GDM1 (cell line): ENCODE results near the gene PRKCE.

ENCODE experiments used
- DNase-seq: peaks from one replicate; lab custom pipeline; 2025; lab: John Stamatoyannopoulos, UW

Gene PRKCE

DNA sequence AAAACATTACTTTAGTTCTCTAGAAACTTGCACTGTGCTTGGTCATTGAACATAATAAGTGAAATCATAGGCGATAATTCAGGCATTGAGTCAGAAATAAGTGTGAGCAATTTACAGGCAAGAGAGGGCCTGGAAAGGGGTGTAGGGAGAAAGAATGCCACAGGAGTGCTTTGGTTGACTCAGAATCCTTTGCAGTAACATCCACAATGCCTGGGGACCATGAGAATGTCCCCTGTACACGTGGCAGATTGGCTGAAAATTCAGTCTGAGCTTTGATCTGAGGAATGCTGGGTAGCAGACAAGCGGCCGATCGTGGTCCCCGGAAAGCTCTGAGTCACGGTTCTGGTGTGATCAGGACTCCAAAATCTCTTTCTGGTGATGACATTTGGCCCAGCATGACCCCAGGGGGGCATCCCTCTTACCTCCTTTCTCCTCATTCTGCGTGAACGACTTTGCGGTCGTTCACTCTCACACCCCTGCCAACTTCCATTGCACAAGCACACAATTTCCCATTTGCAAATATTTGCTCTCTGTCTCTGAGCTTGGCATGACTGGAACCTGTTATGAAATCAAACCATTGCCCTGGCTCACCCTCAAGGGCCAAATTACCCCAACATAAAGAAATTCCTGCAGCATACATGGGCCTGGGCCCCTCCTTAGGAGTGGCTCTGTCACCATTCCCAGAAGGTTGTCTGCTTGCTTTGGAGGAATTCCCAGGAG lies 340.7 kb downstream of the PRKCE start:
- DNase-seq: no peak

DNA sequence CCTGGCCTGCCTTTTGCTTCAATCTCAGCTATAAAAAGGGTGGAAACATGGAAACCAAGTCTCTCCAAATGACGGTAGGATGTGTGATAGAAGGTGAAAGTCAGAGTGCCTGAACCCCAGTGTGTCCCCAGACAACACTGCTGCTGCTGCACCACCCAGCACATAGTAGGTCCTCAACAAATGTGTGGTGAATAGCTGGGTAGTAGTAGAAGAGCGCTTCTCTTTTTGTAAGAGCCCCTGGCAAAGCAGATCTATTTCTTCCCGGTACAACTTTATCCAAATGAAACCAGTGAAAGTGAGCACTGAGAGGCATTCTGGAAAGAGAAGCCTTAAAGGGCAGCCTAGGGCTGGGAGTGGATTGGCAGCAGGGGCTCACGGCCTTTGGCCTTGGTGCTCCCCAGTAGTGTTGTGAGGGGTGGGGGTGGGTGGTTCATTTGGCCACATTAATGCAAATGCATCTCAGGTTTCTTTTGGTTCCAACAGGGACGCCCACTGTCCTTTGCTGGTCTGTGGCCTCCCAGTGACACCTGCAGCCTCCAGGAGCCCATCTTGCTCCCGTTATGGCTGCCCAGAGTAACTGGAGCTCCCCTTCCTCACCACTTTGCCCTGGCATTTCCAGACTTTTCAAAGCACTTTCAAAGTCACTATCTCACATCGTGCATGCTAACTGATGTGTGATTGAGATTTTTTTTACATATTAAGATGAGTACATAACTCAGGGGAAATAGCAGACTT lies 341.4 kb downstream of the PRKCE start:
- no peak for DNase-seq

DNA sequence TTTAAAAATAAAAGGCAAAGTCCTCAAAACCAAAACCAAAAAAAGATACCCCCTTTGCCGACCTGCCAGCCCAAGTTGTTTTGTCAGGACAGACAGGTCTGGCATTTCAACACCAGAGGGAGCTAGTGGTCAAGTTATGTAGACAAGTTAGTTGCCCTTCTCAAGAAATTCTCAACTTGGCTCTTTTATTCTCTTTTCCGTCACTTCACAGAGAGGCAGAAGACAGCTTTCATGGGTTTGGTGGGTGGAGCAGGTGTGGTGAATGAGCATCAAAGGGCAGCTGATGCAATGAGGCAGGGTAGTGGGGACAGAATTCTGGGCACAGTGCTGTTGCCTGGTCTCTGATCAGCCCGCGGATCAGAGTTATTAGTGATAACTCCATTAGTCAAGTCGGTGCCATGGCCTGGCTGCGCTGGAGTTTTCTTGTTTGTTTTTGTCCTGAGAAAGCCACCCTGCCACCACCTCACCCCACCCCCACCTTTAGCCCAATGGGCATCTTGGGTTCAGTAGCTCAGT lies 342.1 kb downstream of the PRKCE start:
- peak; percentile 49 for DNase-seq

DNA sequence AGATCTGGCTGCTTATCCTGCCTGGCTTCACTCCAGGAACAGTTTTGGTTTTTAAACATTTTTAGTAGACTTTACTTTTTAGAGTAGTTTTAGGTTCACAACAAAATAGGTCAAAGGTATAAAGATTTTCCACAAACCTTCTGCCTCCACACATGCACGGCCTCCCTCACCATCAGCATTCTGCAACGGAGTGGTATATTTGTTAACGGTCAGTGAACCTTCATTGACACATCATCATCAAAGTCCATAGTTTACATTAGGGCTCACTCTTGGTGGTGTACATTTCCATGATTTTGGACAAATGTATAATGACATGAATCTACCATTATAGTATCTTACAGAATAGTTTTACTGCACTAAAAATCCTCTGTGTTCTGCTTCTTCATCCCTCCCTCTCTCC lies 342.6 kb downstream of the PRKCE start:
- no peak for DNase-seq

DNA sequence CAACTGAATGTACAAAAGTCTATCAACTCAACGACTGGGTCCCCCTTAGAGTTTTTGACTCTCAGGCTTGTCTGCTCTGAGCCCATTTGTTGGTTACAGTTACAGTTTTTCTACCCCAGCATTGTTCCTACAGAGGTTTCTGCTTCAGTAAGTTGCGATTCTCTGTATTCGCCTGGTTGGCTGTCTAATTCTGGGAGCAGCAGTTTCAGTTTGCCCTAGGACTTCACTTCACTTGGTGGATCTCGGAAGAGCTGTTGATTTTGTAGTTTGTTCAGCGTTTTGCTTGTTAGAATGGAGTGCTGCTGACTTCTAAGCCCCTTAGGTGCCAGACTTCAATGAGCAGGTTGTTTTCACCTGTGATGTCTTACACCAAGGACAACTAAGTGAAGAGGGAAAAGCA lies 349.2 kb downstream of the PRKCE start:
- DNase-seq: no peak

DNA sequence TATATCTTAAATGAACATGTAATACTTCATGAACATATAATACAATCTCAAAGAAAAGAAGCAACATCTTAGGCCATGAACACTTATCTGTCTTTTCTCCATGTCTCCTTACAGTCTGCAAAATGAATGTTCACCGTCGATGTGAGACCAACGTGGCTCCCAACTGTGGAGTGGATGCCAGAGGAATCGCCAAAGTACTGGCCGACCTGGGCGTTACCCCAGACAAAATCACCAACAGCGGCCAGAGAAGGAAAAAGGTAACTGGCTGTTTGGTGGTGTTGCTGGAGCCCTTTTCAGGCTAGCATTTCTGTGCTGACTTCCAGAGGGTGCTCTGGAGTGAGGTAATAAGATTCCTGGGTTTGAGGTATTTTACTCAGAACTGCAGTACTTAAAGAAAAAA lies 349.8 kb downstream of the PRKCE start:
- no peak for DNase-seq

DNA sequence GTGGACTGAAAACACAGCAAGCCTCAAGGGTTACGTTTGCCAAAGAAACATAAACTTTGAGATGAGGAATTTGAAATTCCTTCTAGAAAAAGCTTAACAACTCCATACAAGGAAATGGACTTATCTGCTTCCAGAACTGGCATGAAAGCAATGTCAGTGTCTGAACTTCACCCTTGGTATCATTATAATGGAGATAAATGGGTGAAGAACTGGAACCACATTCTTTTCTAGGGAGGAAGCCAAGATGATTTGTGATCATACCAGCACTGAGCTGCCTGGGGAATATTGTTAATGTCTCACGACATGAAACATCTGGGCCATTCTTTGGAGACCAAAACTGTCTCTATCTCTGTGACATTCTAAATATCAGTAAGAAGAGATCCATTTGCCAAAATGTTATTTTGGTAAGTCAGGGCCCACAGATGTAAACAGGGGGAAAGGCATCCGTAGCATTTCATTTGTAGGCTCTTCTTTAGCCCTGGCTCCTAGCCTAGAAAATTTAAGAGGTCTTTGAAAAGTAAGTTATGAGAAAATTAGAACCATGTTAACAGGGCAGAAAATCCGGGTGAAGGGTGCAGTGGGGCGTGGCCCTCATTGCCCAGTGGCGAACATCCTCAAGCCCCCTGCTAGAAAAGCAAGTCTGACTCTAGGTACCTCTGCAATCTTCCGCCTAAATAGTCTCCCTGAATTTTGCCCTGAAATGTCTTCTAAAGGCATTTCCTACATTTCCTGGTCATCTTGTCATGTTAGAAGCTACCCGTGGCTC lies 350.4 kb downstream of the PRKCE start:
- no peak for DNase-seq

DNA sequence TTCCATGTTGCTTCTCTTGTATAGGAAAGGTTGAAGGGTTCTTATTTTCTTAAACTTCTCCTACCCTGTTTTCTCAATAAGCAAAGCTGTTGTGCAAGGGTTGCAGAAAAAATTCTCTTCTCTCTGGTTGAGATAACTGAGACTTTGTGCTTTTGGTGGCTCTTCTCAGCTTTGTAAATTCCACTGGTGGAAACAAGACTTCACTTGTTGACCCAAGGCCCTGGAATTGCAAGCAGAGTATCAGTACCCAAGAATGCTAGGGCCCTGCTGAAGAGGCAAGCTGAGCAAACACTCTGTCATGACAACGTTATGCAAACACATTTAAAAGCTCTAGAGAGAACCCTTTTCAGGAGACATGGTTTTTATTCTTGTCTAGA lies 351.0 kb downstream of the PRKCE start:
- no peak for DNase-seq

DNA sequence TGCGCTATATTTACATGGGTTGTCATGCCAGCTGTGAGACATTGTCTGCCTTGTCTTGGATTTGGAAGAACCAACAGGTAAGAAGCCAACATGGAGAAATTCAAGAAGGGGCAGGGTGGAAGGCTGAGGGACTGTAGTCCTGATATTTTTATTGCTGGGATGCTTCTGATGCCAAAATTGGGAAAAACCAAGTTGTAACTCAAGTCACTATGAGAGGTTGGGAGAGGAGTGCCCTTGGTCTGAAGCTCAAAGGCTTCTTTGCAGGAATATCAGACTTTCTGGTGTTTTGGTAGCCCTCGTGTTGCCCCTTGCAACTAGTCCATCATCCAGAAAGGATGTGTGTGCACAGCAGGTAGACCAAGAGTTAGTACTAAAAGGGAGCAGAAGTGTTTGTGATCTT lies 351.5 kb downstream of the PRKCE start:
- no peak for DNase-seq

DNA sequence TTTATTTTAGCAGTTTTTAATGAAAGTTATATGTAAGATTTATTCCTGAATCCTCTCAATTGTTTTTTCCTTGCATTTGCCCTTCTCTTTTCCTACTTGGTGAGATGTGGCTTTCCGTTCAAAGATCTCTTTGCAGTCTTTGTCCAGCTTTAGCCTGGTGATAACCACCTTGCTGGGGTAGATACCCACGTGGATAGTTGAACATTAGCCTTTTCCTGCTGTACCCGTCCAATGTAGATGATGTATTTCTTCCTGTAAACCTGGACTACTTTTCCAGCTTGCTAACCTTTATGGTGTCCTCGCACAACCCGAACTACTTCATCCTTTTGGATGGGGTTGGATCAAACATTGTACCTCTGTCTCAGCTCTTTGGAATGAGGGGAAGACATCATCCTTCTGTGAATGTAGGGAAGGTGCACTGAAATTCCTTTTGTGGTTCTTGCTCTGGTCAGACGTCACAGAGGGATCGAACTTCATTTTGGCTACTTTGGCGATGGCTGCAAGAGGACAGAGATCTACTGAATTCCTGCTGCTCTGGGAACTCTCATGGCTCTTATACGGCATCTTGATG lies 352.5 kb downstream of the PRKCE start:
- DNase-seq: no peak

DNA sequence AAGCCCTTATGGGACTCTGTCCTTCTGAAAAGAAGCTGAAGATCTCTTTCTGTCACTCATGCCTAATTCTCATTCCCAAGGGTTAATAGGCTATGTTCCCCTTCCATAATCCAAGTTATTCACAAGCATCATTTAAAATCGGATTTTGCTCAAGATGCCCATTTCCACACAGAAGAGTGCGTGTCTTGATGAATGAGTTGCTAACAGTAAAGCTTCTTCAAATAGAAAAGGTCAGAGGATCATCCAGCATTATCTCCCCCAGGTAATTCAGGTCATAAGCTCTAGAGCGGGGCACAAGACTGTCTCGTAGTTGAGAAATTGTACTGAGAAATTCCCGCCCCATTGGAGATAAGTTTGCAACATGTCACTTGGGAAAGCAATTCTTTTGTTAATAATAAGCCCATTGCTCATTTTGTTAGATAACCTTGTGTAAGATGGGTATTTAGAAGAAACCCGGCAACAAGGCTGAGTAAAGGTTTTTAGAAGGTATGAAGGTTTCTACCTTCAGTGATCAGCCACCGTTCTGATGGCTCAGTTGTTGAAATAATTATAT lies 355.1 kb downstream of the PRKCE start:
- no peak for DNase-seq

DNA sequence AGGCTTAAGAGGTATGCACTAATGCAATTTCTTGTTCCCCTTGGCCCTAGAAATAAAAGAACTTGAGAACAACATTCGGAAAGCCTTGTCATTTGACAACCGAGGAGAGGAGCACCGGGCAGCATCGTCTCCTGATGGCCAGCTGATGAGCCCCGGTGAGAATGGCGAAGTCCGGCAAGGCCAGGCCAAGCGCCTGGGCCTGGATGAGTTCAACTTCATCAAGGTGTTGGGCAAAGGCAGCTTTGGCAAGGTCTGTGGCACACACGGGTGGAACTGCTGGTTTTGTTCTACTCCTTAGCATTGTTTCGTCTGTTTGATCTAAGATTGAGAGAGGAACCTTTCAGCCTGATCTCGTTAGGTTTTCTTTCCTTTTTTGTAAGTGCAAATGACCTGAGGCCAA lies 355.9 kb downstream of the PRKCE start:
- DNase-seq: no peak

DNA sequence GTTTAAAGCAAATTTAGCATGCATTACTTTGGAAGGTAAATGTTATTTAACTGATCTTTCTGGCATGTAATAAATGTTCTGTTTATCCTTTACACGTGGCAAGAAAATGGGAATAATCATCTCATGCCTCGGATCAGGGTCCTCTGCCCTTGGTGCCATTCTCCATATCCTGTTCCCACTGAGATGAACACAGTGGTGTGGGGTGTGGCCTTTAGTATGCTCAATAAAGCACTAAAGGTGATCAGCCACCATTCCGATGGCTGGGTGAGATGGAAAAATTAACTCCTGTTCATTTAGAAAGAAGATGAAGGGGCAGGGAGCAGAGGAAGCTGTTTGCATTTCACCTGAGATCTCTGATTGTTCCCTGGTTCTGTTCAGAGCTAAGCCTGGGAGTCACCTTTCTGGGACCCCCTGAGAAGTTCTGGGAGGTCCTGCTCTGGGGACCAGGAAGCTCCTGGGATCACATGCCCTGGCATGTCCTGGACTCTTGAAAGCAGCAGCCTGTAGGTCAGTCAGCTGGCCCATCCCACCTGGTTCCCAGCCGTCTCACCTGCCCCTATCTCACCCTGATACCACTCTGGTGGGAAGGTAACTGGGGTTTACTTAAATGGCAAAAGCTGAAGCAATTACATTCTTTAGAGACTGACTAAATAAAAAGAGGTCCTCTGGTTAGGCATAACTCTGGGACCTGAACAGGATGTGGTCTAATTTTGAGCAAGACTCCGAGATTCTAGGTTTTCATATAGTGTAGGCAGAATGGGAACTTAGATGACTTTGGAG lies 356.8 kb downstream of the PRKCE start:
- no peak for DNase-seq

DNA sequence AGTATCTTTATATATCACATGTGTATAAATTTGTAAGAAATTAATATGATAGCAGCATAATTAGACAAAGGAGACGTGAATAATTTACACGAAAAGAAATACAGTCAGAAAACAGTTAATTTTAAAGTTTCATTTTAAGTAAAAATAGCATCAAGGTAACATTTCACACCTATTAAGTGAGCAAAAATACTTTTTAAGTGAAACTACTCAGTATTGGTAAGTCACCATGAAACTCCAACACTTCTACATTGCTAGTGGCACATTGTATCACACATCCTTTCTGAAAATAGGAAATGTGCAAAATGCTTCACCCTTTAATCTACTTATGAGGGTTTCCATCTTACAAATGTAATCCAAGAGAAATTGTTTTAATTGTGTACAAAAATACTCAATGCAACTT lies 357.8 kb downstream of the PRKCE start:
- no peak for DNase-seq

DNA sequence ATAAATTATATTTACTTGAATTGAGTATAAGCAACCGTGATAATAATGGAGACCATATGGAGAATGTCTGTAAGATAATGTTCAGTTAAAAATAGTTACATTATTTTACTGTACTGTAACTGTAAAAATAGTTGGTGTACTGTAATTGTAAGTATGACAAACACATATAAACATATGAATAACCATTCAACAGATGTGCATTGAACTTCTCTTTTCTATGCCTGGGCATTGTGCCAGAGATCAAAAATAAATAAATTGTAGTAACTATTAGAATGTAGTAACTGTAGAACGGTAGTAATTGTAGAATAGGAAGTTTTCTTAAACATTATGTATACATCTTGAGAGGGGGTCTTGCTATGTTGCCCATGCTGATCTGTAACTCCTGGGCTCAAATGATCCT lies 358.3 kb downstream of the PRKCE start:
- no peak for DNase-seq

DNA sequence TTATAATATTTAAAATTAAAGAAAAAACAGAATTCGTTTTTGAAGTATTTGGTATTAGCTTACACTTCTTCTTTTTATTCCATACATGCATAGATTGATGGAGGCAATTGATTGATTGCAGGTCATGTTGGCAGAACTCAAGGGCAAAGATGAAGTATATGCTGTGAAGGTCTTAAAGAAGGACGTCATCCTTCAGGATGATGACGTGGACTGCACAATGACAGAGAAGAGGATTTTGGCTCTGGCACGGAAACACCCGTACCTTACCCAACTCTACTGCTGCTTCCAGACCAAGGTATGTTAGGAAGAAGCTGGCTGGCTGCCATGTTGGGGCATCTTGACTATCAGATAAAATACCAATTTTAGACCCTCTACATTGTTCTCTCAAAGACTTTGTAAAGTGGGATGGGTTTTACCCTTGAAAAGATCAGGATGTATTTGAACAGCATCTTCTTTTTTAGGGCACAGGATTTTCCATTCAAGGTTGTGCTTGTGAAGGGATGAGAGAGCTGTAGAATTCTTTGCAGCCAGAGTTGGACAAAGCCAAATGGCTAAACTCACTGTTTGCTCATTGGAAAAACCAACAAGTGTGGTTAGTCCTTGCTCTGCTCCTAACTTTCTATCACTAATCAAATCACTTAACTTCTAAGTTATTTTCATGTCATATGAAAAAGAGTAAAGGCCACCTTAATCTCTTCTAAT lies 358.9 kb downstream of the PRKCE start:
- DNase-seq: no peak

DNA sequence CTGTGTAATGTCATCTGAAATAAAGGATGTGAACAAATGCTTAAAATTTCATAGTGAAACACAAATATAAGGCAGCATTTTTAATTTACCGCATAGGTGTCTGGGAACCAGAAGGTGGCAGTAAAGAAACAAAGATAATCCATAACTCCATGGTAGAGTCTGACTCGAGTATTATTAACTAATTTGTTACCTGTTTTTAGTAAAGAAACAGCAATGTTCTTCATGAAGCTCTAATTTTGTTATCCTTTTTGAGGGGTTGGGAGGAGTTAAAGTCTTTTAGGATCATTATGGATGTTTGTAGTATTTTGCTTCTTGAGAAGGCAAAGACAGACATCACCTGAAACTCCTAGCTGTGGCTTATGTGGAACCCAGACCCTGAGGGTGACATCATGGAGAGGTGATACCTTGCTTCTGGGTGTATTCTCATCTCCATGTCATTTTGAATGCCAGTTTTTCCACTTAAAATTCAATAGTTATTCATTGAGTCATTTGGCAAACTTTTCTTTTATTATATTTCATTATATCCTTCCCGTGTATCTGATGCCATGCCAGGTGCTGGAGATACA lies 359.5 kb downstream of the PRKCE start:
- no peak for DNase-seq

DNA sequence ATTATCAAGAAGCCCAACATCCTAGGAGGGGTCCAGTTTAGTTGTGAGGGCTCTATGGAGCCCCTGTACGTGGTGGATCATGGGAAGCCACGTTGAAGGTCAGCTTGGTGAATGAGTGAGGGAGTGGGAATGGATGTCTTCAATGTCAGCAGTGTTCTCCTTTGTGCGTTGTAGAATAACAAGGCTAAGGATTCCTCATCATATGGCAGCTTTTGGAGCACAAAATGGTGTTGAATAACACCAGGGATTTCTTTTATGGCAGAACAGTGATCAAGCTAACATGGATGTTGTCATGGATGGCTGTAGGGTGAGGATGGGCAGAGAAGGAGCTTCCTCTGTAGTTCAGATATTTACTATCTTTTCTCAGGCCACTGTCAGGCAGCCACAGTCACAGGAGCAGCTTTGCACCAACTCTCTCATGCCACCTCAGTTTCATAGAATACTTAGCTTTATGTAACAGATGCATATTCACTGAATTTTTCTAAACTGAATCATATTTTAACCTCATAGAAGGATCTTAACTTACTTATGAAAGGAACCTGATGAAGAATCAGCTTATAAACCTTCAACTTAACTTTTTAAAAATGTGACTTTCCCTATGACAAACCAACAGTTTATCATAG lies 361.3 kb downstream of the PRKCE start:
- no peak for DNase-seq

DNA sequence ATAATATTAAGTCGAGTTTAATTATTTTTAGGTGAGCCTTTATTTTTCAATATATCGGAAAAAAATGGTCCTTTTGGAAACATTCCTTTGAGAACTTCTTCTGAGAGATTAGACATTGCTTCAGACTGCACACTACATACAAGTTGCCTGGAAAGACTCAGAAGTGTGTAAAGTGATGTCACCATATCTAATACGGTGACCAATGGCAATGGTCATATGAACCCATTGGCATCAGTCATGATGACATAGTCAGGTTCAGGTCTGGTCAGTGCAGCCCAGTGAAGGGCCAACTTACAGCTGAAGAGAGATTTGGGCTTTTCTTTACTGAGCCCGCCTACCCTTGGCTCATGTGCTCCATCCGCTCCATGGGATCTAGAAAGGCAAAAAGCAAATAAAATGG lies 362.3 kb downstream of the PRKCE start:
- DNase-seq: no peak
